HepG2 (cell line): ENCODE results near the gene CUL7. TPM values are rescaled to one million over a fixed set of nuclear protein-coding genes. Genes with fewer than 3 reads are reported as not detected.

ENCODE experiments used
- ARHGAP35 ChIP-seq: sonication (generic); formaldehyde crosslinking; IDR thresholded peaks from 2 replicates; pipeline ENCODE4 v1.9.0; 2022; ENCODE audit warnings: mild to moderate bottlenecking, inconsistent platforms, moderate library complexity, missing genetic modification reagents, borderline replicate concordance
- JUN ChIP-seq: sonication (generic); formaldehyde crosslinking; IDR thresholded peaks from 2 replicates; pipeline ENCODE4 v1.4.0; 2020; ENCODE audit warnings: mild to moderate bottlenecking, missing genetic modification reagents
- MED13 ChIP-seq: sonication (generic); formaldehyde crosslinking; IDR thresholded peaks from 2 replicates; pipeline ENCODE4 v1.5.0; 2020; ENCODE audit warnings: missing genetic modification reagents
- SCMH1 ChIP-seq: sonication (generic); formaldehyde crosslinking; IDR thresholded peaks from 2 replicates; pipeline ENCODE4 v1.9.0; 2021; ENCODE audit warnings: missing genetic modification reagents, mild to moderate bottlenecking, borderline replicate concordance
- SNAI1 ChIP-seq: sonication (generic); formaldehyde crosslinking; IDR thresholded peaks from 2 replicates; pipeline ENCODE4 v1.5.0; 2020; ENCODE audit warnings: mild to moderate bottlenecking, missing genetic modification reagents, borderline replicate concordance
- TRIM24 ChIP-seq: sonication (generic); formaldehyde crosslinking; IDR thresholded peaks from 2 replicates; pipeline ENCODE4 v1.8.0; 2022; ENCODE audit warnings: mild to moderate bottlenecking, missing genetic modification reagents
- ZNF496 ChIP-seq: sonication (generic); formaldehyde crosslinking; IDR thresholded peaks from 2 replicates; pipeline ENCODE4 v1.8.1; 2023; ENCODE audit warnings: mild to moderate bottlenecking, moderate library complexity, missing genetic modification reagents; ENCODE audit not compliant: insufficient replicate concordance
- ZNF782 ChIP-seq: sonication (generic); formaldehyde crosslinking; IDR thresholded peaks from 2 replicates; pipeline ENCODE4 v1.4.0; 2020; ENCODE audit warnings: missing genetic modification reagents, mild to moderate bottlenecking, borderline replicate concordance
- ZNF816 ChIP-seq: sonication (generic); formaldehyde crosslinking; IDR thresholded peaks from 2 replicates; pipeline ENCODE4 v1.8.0; 2022; ENCODE audit warnings: missing genetic modification reagents, mild to moderate bottlenecking, borderline replicate concordance
- polyA plus RNA-seq, 8 experiments: library from polyadenylated mRNA; depleted of rRNA in 3 of 8; stranded (reverse) in 7 of 8; unstranded in 1 of 8; fragments of >200 nt; fragmentation: Illumina TruSeq in 4 of 8; extraction: Trizol in 4 of 8; gene quantifications; 2 replicates each; pipeline versions ENCODE4 v1.2.1 to v1.2.3, GENCODE V29; 2011 to 2016; ENCODE audit warnings: low read depth in 4 of 8, missing spikeins in 1 of 8, mixed read lengths in 1 of 8; ENCODE audit not compliant: insufficient read depth in 1 of 8
- total RNA-seq, 5 experiments: library from RNA; depleted of rRNA; stranded (reverse); fragments of >200 nt; fragmentation: Illumina TruSeq; extraction: Trizol; gene quantifications; 2 replicates each; pipeline ENCODE4 v1.2.3, GENCODE V29; 2016; ENCODE audit warnings: low read depth in 1 of 5
- TF ChIP-seq, protein P1 (sequence below): sonication (generic); formaldehyde crosslinking; IDR thresholded peaks from 2 replicates; pipeline ENCODE4 v1.5.1; 2020; ENCODE audit warnings: mild to moderate bottlenecking, missing genetic modification reagents, borderline replicate concordance
- TF ChIP-seq, protein P2 (sequence below): conservative IDR thresholded peaks from 2 replicates; pipeline ENCODE4 v1.6.1; 2018; ENCODE audit warnings: missing genetic modification reagents
- TF ChIP-seq, protein P3 (sequence below): sonication (generic); formaldehyde crosslinking; IDR thresholded peaks from 2 replicates; pipeline ENCODE4 v1.4.0; 2020; ENCODE audit warnings: missing genetic modification reagents, borderline replicate concordance
- TF ChIP-seq, protein P4 (sequence below): sonication (generic); formaldehyde crosslinking; IDR thresholded peaks from 2 replicates; pipeline ENCODE4 v1.8.0; 2022; ENCODE audit warnings: missing genetic modification reagents, low read depth, mild to moderate bottlenecking, borderline replicate concordance

The CUL7 gene
- total and polyA plus RNA-seq, 2 of the 13 experiments (the other 11 are each of a cell fraction or from before 2014, with no cell fraction given): 32.0 to 60.7 TPM

DNA sequence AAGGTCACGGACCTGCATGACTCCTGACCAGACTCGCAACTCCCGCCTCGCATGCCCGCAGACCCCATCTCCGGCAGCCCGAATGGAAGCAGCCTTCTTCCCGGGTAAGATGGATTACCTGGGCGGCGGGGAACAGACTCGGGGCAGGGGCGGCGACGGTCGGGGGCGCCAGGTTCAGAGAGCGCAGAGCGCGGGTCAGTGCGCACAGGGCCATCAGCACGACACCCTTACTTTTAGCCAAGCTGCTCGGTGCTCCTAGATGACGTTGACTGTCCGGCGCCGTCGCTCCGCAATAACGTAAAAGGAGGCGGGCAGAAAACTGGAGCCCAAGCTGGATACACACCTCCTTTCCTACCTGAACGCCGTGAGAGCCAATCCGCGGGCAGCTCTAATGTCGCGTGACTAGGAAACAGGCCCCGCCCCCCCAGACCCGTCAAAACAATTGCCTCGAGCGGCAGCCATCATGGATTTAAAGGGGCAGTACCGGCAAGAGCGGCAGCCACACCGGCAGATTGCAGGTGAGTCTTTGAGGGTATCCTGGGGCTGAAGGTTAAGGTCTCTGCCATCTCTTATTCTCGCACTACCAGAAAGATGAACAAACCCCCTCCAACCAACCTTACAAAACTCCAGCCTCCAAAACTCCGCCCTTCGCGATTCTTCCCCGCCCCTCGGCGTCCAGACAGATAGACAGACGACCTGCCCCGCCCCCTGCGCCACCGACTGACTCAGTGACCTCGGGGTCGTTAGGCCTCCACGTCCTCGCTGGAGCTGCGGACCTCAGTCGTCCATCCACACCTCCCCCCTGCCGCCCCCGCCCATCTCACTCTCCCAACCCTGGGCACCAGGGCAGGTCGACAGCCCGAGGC is 5.8 kb upstream of the CUL7 start, which contains the start of the genes KLC4 and MRPL2 (continued):
- TF ChIP-seq, protein P1, sequence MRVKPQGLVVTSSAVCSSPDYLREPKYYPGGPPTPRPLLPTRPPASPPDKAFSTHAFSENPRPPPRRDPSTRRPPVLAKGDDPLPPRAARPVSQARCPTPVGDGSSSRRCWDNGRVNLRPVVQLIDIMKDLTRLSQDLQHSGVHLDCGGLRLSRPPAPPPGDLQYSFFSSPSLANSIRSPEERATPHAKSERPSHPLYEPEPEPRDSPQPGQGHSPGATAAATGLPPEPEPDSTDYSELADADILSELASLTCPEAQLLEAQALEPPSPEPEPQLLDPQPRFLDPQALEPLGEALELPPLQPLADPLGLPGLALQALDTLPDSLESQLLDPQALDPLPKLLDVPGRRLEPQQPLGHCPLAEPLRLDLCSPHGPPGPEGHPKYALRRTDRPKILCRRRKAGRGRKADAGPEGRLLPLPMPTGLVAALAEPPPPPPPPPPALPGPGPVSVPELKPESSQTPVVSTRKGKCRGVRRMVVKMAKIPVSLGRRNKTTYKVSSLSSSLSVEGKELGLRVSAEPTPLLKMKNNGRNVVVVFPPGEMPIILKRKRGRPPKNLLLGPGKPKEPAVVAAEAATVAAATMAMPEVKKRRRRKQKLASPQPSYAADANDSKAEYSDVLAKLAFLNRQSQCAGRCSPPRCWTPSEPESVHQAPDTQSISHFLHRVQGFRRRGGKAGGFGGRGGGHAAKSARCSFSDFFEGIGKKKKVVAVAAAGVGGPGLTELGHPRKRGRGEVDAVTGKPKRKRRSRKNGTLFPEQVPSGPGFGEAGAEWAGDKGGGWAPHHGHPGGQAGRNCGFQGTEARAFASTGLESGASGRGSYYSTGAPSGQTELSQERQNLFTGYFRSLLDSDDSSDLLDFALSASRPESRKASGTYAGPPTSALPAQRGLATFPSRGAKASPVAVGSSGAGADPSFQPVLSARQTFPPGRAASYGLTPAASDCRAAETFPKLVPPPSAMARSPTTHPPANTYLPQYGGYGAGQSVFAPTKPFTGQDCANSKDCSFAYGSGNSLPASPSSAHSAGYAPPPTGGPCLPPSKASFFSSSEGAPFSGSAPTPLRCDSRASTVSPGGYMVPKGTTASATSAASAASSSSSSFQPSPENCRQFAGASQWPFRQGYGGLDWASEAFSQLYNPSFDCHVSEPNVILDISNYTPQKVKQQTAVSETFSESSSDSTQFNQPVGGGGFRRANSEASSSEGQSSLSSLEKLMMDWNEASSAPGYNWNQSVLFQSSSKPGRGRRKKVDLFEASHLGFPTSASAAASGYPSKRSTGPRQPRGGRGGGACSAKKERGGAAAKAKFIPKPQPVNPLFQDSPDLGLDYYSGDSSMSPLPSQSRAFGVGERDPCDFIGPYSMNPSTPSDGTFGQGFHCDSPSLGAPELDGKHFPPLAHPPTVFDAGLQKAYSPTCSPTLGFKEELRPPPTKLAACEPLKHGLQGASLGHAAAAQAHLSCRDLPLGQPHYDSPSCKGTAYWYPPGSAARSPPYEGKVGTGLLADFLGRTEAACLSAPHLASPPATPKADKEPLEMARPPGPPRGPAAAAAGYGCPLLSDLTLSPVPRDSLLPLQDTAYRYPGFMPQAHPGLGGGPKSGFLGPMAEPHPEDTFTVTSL (CRISPR knock-in tag): peak; percentile 56; the same call in 1 of the 2 replicates
- TF ChIP-seq, protein P2, sequence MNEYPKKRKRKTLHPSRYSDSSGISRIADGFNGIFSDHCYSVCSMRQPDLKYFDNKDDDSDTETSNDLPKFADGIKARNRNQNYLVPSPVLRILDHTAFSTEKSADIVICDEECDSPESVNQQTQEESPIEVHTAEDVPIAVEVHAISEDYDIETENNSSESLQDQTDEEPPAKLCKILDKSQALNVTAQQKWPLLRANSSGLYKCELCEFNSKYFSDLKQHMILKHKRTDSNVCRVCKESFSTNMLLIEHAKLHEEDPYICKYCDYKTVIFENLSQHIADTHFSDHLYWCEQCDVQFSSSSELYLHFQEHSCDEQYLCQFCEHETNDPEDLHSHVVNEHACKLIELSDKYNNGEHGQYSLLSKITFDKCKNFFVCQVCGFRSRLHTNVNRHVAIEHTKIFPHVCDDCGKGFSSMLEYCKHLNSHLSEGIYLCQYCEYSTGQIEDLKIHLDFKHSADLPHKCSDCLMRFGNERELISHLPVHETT (CRISPR knock-in tag): no peak
- TF ChIP-seq MED13 (CRISPR knock-in tag) (no peak), TRIM24 (no peak), ZNF496 (CRISPR knock-in tag) (no peak), SCMH1 (CRISPR knock-in tag) (no peak), JUN (peak; percentile 57), ZNF782 (CRISPR knock-in tag) (0 out of 2 replicates have a peak, but pooled peaks have one; percentile 20), ARHGAP35 (CRISPR knock-in tag) (no peak), SNAI1 (CRISPR knock-in tag) (peak; percentile 80; the same call in 1 of the 2 replicates), ZNF816 (CRISPR knock-in tag) (no peak)
- TF ChIP-seq, protein P3, sequence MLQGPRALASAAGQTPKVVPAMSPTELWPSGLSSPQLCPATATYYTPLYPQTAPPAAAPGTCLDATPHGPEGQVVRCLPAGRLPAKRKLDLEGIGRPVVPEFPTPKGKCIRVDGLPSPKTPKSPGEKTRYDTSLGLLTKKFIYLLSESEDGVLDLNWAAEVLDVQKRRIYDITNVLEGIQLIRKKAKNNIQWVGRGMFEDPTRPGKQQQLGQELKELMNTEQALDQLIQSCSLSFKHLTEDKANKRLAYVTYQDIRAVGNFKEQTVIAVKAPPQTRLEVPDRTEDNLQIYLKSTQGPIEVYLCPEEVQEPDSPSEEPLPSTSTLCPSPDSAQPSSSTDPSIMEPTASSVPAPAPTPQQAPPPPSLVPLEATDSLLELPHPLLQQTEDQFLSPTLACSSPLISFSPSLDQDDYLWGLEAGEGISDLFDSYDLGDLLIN (CRISPR knock-in tag): no peak
- TF ChIP-seq, protein P4, sequence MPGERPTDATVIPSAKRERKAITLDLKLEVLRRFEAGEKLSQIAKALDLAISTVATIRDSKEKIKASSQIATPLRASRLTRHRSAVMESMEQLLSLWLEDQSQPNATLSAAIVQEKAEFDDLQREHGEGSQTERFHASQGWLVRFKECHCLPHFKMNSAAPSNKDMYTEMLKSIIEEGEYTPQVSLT (CRISPR knock-in tag): no peak
